Measurements from ENCODE around the gene TP53RK.

The TP53RK gene

GRCh38 chr20:46671866-46672542 lies 17.2 kb downstream of the TP53RK start:
- no peak overlapping the region for H3K4me2 ChIP-seq (ENCODE audit: low read depth, low read length)
- H3K4me1 ChIP-seq (ENCODE audit: low read length): no peaks in the 10 kb centered on the region
- H4K20me1 ChIP-seq (ENCODE audit: insufficient read depth, low read length): no peaks in the 10 kb centered on the region
- no peaks in the 10 kb centered on the region for H3K9me3 ChIP-seq (replicated peaks; ENCODE audit: insufficient read depth, low read length)
- H3K9ac ChIP-seq (ENCODE audit: low read length): no peak overlapping the region
- no peak for TF ChIP-seq EZH2phosphoT487 (IDR thresholded peaks at IDR 0.05; ENCODE audit: low read length)
- no peak for TF ChIP-seq CTCF (IDR thresholded peaks at IDR 0.05; ENCODE audit: low read length)
- TF ChIP-seq EZH2 (optimal IDR thresholded peaks at IDR 0.05; ENCODE audit: low read depth, low read length): no peak
- H3K4me3 ChIP-seq (ENCODE audit: low read length): no peak overlapping the region
- no peaks in the 10 kb centered on the region for H3K79me2 ChIP-seq (ENCODE audit: low read length)
- DNase-seq: no peak
- no peak overlapping the region for H3K27ac ChIP-seq (ENCODE audit: low read length)
- no peaks in the 10 kb centered on the region for H3K9me2 ChIP-seq (replicated peaks; ENCODE audit: insufficient read depth, low read length)
- H3F3A ChIP-seq (ENCODE audit: insufficient read depth, low read length): no peaks in the 10 kb centered on the region
- no peaks in the 10 kb centered on the region for H3K27me3 ChIP-seq (replicated peaks; ENCODE audit: insufficient read depth, low read length)
- no peaks in the 10 kb centered on the region for H3K36me3 ChIP-seq (replicated peaks; ENCODE audit: insufficient read depth, low read length)
- no peak overlapping the region for H2AFZ ChIP-seq (ENCODE audit: low read length)

- H3K36me3 ChIP-seq (replicated peaks; ENCODE audit: insufficient read depth, low read length): no peaks in the 10 kb centered on the region
- no peaks in the 10 kb centered on the region for H3K4me1 ChIP-seq (ENCODE audit: low read length)
- no peaks in the 10 kb centered on the region for H3K27me3 ChIP-seq (replicated peaks; ENCODE audit: insufficient read depth, low read length)
- no peak overlapping the region for H3K4me3 ChIP-seq (ENCODE audit: low read length)
- no peaks in the 10 kb centered on the region for H3K79me2 ChIP-seq (ENCODE audit: low read length)
- DNase-seq: no peak
- no peaks in the 10 kb centered on the region for H3K9me2 ChIP-seq (replicated peaks; ENCODE audit: insufficient read depth, low read length)
- H3K27ac ChIP-seq (ENCODE audit: low read length): no peak overlapping the region
- TF ChIP-seq CTCF (IDR thresholded peaks at IDR 0.05; ENCODE audit: low read length): no peak
- TF ChIP-seq EZH2phosphoT487 (IDR thresholded peaks at IDR 0.05; ENCODE audit: low read length): no peak
- no peak for TF ChIP-seq EZH2 (optimal IDR thresholded peaks at IDR 0.05; ENCODE audit: low read depth, low read length)
- H2AFZ ChIP-seq (ENCODE audit: low read length): no peak overlapping the region
- no peaks in the 10 kb centered on the region for H3F3A ChIP-seq (ENCODE audit: insufficient read depth, low read length)
- no peaks in the 10 kb centered on the region for H4K20me1 ChIP-seq (ENCODE audit: insufficient read depth, low read length)
- H3K4me2 ChIP-seq (ENCODE audit: low read depth, low read length): no peak overlapping the region
- no peaks in the 10 kb centered on the region for H3K9me3 ChIP-seq (replicated peaks; ENCODE audit: insufficient read depth, low read length)
- H3K9ac ChIP-seq (ENCODE audit: low read length): no peak overlapping the region
Observed at GRCh38 chr20:46670585-46671584, 18.4 kb downstream of the TP53RK start.

- Histone ChIP-seq H3K27me3 (replicated peaks; ENCODE audit: insufficient read depth, low read length) (no peaks in the 10 kb centered on the region), H3K9me3 (replicated peaks; ENCODE audit: insufficient read depth, low read length) (no peaks in the 10 kb centered on the region), H3K36me3 (replicated peaks; ENCODE audit: insufficient read depth, low read length) (no peaks in the 10 kb centered on the region), H3K27ac (ENCODE audit: low read length) (no peak overlapping the region), H3F3A (ENCODE audit: insufficient read depth, low read length) (no peaks in the 10 kb centered on the region), H3K4me2 (ENCODE audit: low read depth, low read length) (no peak overlapping the region), H4K20me1 (ENCODE audit: insufficient read depth, low read length) (no peaks in the 10 kb centered on the region), H2AFZ (ENCODE audit: low read length) (no peak overlapping the region), H3K9me2 (replicated peaks; ENCODE audit: insufficient read depth, low read length) (no peaks in the 10 kb centered on the region), H3K79me2 (ENCODE audit: low read length) (no peaks in the 10 kb centered on the region), H3K4me1 (ENCODE audit: low read length) (no peaks in the 10 kb centered on the region), H3K9ac (ENCODE audit: low read length) (no peak overlapping the region), H3K4me3 (ENCODE audit: low read length) (no peak overlapping the region)
- DNase-seq: no peak
- TF ChIP-seq EZH2phosphoT487 (IDR thresholded peaks at IDR 0.05; ENCODE audit: low read length) (no peak), EZH2 (optimal IDR thresholded peaks at IDR 0.05; ENCODE audit: low read depth, low read length) (no peak), CTCF (IDR thresholded peaks at IDR 0.05; ENCODE audit: low read length) (no peak)
Observed at GRCh38 chr20:46670228-46670584, 19.0 kb downstream of the TP53RK start.
